ENCODE measurements around the gene SPTAN1.

- no peak for TF ChIP-seq SIN3A (IDR thresholded peaks at IDR 0.05; ENCODE audit: borderline replicate concordance, insufficient read depth, low read depth, low read length)
- TF ChIP-seq CTCF (IDR thresholded peaks at IDR 0.05) = no peak
- no peak for TF ChIP-seq POLR2AphosphoS5 (IDR thresholded peaks at IDR 0.05; ENCODE audit: low read depth, low read length)
- TF ChIP-seq, protein P1, sequence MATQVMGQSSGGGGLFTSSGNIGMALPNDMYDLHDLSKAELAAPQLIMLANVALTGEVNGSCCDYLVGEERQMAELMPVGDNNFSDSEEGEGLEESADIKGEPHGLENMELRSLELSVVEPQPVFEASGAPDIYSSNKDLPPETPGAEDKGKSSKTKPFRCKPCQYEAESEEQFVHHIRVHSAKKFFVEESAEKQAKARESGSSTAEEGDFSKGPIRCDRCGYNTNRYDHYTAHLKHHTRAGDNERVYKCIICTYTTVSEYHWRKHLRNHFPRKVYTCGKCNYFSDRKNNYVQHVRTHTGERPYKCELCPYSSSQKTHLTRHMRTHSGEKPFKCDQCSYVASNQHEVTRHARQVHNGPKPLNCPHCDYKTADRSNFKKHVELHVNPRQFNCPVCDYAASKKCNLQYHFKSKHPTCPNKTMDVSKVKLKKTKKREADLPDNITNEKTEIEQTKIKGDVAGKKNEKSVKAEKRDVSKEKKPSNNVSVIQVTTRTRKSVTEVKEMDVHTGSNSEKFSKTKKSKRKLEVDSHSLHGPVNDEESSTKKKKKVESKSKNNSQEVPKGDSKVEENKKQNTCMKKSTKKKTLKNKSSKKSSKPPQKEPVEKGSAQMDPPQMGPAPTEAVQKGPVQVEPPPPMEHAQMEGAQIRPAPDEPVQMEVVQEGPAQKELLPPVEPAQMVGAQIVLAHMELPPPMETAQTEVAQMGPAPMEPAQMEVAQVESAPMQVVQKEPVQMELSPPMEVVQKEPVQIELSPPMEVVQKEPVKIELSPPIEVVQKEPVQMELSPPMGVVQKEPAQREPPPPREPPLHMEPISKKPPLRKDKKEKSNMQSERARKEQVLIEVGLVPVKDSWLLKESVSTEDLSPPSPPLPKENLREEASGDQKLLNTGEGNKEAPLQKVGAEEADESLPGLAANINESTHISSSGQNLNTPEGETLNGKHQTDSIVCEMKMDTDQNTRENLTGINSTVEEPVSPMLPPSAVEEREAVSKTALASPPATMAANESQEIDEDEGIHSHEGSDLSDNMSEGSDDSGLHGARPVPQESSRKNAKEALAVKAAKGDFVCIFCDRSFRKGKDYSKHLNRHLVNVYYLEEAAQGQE (IDR thresholded peaks at IDR 0.05; ENCODE audit: insufficient read depth in 1 of 2, low read depth in 2 of 2, low read length in 1 of 2) = no peak
These were observed 36.3 kb downstream of the SPTAN1 start for GRCh38 chr9:128588581-128589233.
